CD4-positive, alpha-beta T cell treated with Interleukin-4 for 4 hours (primary cell): ENCODE measurements around the gene CD300LG.
A peak's percentile ranks its signal among the peaks of the same experiment; 100 is the strongest.
"Not testable (repeated sequence)": the region's sequence is repeated elsewhere in the genome, so short reads cannot be mapped to it uniquely, and the experiment has no call there.

Experiments
- DNase-seq: peaks from one replicate; pipeline ENCODE4 v3.0.0-alpha.2; 2020

The CD300LG gene

GRCh38 chr17:43856141-43856540 is 9.2 kb downstream of the CD300LG start:
- DNase-seq: no peak

DNA sequence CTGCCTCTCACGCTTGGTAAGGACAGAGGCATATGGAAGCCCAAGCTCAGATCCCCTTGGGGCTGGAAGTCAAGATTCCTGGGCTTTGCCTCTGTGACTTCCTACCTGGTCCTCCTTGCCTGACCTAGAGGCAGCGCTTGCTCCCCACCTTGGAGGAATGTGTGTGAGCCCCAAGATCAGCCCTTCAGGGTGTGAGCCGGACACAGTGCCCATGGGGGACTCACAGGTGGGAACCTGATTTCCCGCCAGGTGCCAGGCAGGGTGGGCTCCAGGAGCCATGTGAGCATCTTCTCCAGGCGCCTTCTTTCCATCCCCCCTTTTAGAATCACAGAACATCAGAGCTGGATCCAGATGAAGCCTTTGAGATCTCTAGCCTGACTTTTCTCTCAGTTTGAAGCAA is 10.2 kb downstream of the CD300LG start:
- DNase-seq: no peak

GRCh38 chr17:43857957-43858600 is 11.1 kb downstream of the CD300LG start:
- no peak for DNase-seq

DNA sequence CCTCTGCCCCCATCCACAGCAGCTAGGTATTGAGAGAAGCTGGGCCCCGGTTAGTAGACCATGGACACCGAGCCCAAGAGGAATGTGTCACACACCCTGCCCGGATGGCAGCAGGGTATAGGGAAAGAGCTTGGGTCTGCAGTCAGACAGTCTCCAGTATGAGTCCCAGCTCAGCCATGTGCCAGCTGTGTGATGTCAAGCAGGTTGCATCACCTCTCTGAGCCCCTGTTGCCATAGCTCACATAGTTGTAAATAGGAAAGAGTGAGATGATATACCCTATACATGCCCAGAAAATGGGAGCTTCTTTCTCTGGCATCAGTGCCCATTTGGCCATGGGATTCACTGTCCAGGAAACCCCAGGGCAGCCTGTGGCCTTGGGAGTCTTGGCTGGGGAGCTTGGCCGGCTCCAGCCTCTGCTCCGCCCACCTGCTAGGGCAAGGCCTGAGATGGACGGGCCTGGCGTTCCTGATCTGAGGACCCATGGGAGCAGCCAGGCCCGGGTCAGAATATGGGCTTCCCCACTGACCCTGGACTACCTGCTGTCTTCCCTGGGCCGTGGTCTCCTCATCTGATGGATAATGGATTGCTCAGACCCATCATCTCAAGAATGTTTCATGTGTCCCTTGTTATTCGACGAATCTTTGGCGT is 13.2 kb downstream of the CD300LG start:
- DNase-seq: no peak

DNA sequence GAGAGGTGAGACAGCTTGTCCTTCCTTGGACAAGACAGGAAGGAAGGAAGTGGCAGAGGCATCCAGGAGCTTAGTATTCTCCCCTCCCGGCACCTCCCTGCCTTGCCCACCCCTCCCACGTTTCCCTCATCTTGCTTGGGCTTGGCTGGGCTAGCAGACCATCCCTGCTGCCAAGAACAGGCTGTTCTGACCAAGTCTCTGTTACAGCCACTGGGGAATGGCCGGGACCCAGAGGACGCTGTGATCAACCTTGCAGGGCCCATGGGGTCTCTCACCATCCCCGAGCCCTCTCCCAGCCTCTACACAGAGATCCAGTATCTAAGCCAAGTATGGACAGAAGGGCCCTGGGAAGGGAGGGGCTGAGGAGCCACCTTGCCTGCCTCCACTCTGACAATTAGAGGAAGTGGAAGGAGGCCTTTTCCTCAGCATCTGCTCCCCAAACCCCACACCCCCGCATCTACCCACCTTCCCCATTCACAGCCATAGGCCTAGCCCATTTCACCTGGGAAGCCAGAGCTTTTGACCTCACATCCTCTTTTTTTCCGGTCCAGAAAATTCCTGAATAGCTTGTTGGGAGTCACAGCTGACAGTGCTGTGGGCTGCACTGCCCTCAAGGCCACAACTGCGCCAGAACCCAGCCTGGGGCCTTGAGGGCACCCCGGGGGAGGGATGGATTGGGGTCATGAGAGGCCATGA is 14.1 kb downstream of the CD300LG start:
- no peak for DNase-seq

DNA sequence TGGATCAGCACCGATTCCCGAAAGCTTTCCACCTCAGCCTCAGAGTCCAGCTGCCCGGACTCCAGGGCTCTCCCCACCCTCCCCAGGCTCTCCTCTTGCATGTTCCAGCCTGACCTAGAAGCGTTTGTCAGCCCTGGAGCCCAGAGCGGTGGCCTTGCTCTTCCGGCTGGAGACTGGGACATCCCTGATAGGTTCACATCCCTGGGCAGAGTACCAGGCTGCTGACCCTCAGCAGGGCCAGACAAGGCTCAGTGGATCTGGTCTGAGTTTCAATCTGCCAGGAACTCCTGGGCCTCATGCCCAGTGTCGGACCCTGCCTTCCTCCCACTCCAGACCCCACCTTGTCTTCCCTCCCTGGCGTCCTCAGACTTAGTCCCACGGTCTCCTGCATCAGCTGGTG is 15.0 kb downstream of the CD300LG start:
- no peak for DNase-seq

- no peak for DNase-seq
These were observed 17.4 kb downstream of the CD300LG start for GRCh38 chr17:43864161-43864984.

DNA sequence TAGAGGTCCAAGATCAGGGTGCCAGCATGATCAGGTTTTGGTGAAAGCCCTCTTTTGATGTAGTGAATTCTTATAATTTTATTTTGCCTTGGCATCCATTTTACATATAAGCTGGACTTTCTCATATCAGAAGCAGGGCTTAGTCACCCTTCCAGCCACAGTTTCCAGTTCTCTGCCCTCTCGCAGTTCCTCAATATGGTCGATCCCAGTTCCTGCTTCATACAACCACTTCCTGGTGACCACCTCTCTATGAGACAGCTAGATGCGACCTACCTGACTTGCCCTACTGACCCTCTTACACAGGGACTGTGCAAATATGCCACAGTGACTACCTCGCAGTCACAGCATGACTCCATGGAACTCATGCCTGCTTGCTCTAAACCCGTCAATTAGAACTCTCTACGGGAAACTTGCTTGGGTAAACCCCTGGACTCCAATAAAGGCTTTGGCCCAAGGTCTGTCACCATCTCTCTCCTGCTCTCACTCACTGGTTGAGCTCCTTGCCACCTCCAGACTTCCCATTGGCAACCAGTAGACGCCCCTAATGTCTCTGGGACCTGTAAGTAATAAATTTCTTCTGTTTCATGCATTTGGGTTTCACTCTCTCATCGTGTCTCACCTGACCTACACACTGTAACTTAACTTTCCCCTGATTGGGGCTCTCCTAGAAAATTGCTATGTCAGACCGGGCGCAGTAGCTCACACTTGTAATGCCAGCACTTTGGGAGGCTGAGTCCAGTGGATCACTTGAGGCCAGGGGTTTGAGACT is 21.4 kb downstream of the CD300LG start:
- no peak for DNase-seq

DNA sequence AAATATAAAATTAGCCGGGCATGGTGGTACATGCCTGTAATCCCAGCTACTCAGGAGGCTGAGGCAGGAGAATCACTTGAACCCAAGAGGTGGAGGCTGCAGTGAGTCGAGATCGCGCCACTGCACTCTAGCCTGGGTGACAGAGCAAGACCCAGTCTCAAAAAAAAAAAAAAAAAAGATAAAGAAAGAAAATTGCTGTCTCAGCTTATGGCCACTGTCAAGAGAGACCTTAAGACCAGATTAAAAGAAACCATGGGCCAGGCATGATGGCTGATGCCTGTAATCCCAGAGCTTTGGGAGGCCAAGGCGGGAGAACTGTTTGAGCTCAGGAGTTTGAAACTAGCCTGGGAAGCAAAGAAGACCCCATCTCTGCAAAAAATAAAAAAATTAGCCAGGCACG is 22.1 kb downstream of the CD300LG start:
- DNase-seq: not testable (repeated sequence)

GRCh38 chr17:43871946-43872690 is 25.1 kb downstream of the CD300LG start:
- DNase-seq: no peak

DNA sequence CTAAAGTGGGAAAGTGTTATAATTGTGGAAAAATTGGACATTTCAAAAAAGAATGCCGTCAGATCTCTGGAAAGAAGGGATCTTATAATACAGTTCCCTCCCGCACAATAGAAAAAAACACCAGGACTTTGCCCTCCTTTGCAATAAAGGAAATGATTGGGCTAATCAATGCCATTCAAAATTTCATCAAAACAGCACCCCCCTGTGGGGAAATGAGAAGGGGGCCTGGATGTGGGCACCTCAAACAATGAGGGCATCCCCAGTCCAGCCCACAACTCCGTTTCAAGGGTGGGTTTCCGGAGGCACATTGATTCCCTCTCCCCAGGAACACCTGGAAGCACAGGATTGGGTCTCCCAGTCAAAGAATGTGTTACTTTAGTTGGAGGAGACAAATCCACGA is 26.1 kb downstream of the CD300LG start:
- no peak for DNase-seq

GRCh38 chr17:43873815-43874214 is 26.8 kb downstream of the CD300LG start:
- no peak for DNase-seq

GRCh38 chr17:43874293-43874692 is 27.3 kb downstream of the CD300LG start:
- DNase-seq: no peak

- DNase-seq: no peak
These were observed 28.6 kb downstream of the CD300LG start for GRCh38 chr17:43875476-43876147.

GRCh38 chr17:43877031-43877430 is 30.1 kb downstream of the CD300LG start:
- no peak for DNase-seq

DNA sequence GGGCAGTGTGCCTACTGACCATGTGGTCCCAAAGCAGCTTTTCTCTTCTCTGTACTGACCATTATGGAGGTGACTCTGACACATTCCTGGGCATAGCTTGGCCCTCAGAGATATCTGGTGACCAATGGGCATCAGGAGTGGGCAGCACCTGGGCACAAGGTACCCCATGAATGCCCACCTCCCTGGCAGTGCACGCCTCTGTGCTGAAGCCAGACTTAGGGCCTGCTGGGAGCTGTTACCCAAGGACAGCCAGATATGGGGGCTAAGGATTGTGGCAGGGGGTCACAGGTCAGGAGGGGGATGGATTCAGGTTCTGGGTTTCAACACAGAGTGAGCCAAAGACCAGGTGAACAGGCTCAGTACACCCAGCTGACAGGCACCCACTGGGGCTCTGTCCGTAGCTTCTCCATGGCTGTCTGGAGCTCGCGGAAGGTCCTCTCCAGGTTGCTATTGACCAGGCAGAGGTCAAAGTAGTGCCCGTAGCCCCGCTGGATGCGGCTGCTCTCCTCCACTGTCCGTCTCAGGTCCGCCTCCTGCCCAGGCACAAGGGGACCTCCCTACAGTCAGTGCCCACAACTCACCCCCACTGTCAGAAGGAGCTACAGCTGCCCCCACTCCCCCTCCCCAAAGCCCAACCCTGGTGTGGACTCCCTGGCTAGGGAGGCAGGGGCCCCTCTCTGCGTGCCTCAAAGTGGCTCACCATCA is 30.6 kb downstream of the CD300LG start:
- no peak for DNase-seq

- DNase-seq: peak; percentile 45
These were observed 31.5 kb downstream of the CD300LG start for GRCh38 chr17:43878260-43879175.

DNA sequence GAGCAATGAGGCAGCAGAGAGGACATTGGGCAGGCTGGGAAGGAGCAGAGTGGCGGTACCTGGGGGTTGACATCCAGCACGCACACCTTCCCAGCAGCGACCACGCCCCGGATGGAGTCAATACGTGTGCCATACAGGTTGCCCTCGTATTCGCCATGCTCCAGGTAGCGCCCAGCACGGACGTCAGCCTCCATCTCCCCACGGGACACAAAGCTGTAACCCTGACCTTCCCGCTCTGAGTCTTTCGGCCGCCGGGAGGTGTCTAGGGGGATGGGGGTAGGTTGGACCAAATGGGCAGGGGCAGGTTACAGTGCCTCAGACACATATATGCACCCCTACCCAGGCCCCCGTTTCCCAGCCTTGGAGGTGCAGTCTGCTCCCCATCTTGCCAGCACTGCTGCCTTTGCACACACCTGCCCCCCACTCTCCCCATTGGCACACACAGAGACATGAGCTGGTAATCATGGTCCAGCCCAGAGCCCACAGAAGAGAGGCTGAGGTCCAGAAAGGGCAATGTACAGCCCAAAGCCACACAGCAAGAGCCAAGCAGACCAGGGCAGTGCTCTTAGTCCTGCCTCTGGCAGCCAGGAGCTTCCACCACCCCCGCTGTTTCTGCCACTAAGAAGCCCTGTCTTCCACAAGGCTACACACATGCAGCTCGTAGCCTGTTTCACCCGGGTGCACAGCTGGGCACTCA is 32.9 kb downstream of the CD300LG start:
- DNase-seq: no peak
